Vagina (tissue), 2 donors: ENCODE measurements around the gene GSTM3. TPM values are rescaled to one million over a fixed set of nuclear protein-coding genes. Genes with fewer than 3 reads are reported as not detected.

ENCODE experiments used
- DNase-seq, 2 donors: peaks; one replicate each; pipeline ENCODE4 v3.0.0-alpha.2; 2017; ENCODE audit errors: extremely low spot score in 2 of 2
- H3K27ac ChIP-seq: fragments of 200-600 bp; sonication (generic); one replicate; pipeline ENCODE4 v1.5.1; 2019
- H3K27me3 ChIP-seq: fragments of 200-600 bp; sonication (generic); one replicate; pipeline ENCODE4 v1.5.1; 2019
- H3K36me3 ChIP-seq, 2 donors: fragments of 200-600 bp; sonication (generic); one replicate each; pipeline ENCODE4 v1.5.1; 2017 to 2019
- H3K4me1 ChIP-seq: fragments of 200-600 bp; sonication (generic); one replicate; pipeline ENCODE4 v1.5.1; 2019
- H3K4me3 ChIP-seq, 2 donors: fragments of 200-600 bp; sonication (generic); 1 replicate in 1 of 2; 2 replicates in 1 of 2; pipeline ENCODE4 v1.5.1; 2016 to 2019
- H3K9me3 ChIP-seq: fragments of 200-600 bp; sonication (generic); one replicate; pipeline ENCODE4 v1.5.1; 2019
- CTCF ChIP-seq, 3 experiments: fragments of 450-650 bp in 2 of 3; fragments of 200-600 bp in 1 of 3; sonication (generic) in 1 of 3; IDR thresholded peaks; one replicate each; pipeline ENCODE4 v1.5.1; 2017 to 2019; ENCODE audit warnings: antibody characterized with exemption in 3 of 3, mild to moderate bottlenecking in 2 of 3, moderate library complexity in 2 of 3
- POLR2A ChIP-seq, 2 donors: fragments of 450-650 bp; IDR thresholded peaks; one replicate each; pipeline ENCODE4 v1.6.1; 2017; ENCODE audit warnings: antibody characterized with exemption in 2 of 2, mild to moderate bottlenecking in 2 of 2, moderate library complexity in 2 of 2
- POLR2AphosphoS5 ChIP-seq, 2 donors: sonication (generic); formaldehyde crosslinking; IDR thresholded peaks; one replicate each; pipeline ENCODE4 v1.9.0; 2017; ENCODE audit warnings: antibody characterized with exemption in 2 of 2, mild to moderate bottlenecking in 2 of 2, low read depth in 1 of 2; ENCODE audit not compliant: insufficient read depth in 1 of 2
- intact Hi-C: fragments of 100-400 bp; cut with DNase I; formaldehyde crosslinking; loops from one replicate; pipeline ENCODE4 v1.15.1; 2023
- total RNA-seq: library from RNA; depleted of rRNA; stranded (reverse); fragments of >200 nt; gene quantifications from one replicate; pipeline ENCODE4 v1.2.3, GENCODE V29; 2016

The GSTM3 gene
- total RNA-seq, 1 donor from 2014 or later: 199 TPM

- Histone ChIP-seq H3K27ac (no peak overlapping the region), H3K27me3 (no peaks in the 10 kb centered on the region), H3K4me3 (no peak overlapping the region), H3K4me1 (no peaks in the 10 kb centered on the region), H3K36me3 (no peaks in the 10 kb centered on the region), H3K9me3 (no peaks in the 10 kb centered on the region)
- no peak for DNase-seq
- no peak for TF ChIP-seq POLR2AphosphoS5 (IDR thresholded peaks at IDR 0.05; ENCODE audit: insufficient read depth in 1 of 2, low read depth in 1 of 2)
- TF ChIP-seq CTCF (IDR thresholded peaks at IDR 0.05): no peak
- TF ChIP-seq POLR2A (IDR thresholded peaks at IDR 0.05): no peak
- intact Hi-C loops: loop anchor here (2.0 to 5.0 kb wide), 2 partner anchors 136 to 208 kb away; partner anchors contain the start of genes AHCYL1 and CSF1
Observed at GRCh38 chr1:109776206-109776835, 35.5 kb upstream of the GSTM3 start.

GRCh38 chr1:109775398-109775797, 34.6 kb upstream of the GSTM3 start:
- DNase-seq: no peak
- TF ChIP-seq POLR2AphosphoS5 (IDR thresholded peaks at IDR 0.05; ENCODE audit: insufficient read depth in 1 of 2, low read depth in 1 of 2) (no peak), CTCF (IDR thresholded peaks at IDR 0.05) (no peak), POLR2A (IDR thresholded peaks at IDR 0.05) (no peak)
- no peaks in the 10 kb centered on the region for H3K36me3 ChIP-seq

GRCh38 chr1:109773900-109774485, 33.2 kb upstream of the GSTM3 start:
- no peak for TF ChIP-seq POLR2AphosphoS5 (IDR thresholded peaks at IDR 0.05; ENCODE audit: insufficient read depth in 1 of 2, low read depth in 1 of 2)
- no peak for TF ChIP-seq POLR2A (IDR thresholded peaks at IDR 0.05)
- no peak for TF ChIP-seq CTCF (IDR thresholded peaks at IDR 0.05)
- intact Hi-C loops: loop anchor here (2.0 to 5.0 kb wide), 2 partner anchors 132 to 225 kb away; partner anchors contain the start of gene GNAI3
- Histone ChIP-seq H3K4me1 (no peaks in the 10 kb centered on the region), H3K27ac (no peak overlapping the region), H3K4me3 (no peak overlapping the region), H3K9me3 (no peaks in the 10 kb centered on the region), H3K36me3 (no peaks in the 10 kb centered on the region), H3K27me3 (no peaks in the 10 kb centered on the region)
- no peak for DNase-seq

More at GRCh38 chr1:109775398-109775797, 34.6 kb upstream of the GSTM3 start:
- Histone ChIP-seq H3K27me3 (no peaks in the 10 kb centered on the region), H3K4me3 (no peak overlapping the region), H3K27ac (no peak overlapping the region), H3K9me3 (no peaks in the 10 kb centered on the region), H3K4me1 (no peaks in the 10 kb centered on the region)
- intact Hi-C loops: loop anchor here (5.0 kb wide), 1 partner anchor 137 kb away; the partner anchor contains the start of gene CSF1

GRCh38 chr1:109773203-109773899, 32.5 kb upstream of the GSTM3 start:
- peak; percentile 38 to 56 for TF ChIP-seq POLR2AphosphoS5 (IDR thresholded peaks at IDR 0.05; ENCODE audit: insufficient read depth in 1 of 2, low read depth in 1 of 2)
- TF ChIP-seq CTCF (IDR thresholded peaks at IDR 0.05): peak; percentile 56 to 89 (median 78)
- TF ChIP-seq POLR2A (IDR thresholded peaks at IDR 0.05): no peak
- DNase-seq: no peak
- no peak overlapping the region for H3K4me3 ChIP-seq
- H3K9me3 ChIP-seq: no peaks in the 10 kb centered on the region
- no peaks in the 10 kb centered on the region for H3K36me3 ChIP-seq
- no peaks in the 10 kb centered on the region for H3K4me1 ChIP-seq
- intact Hi-C loops: loop anchor here (2.0 to 5.0 kb wide), 2 partner anchors 131 to 225 kb away; partner anchors contain the start of gene GNAI3
- no peaks in the 10 kb centered on the region for H3K27me3 ChIP-seq
- no peak overlapping the region for H3K27ac ChIP-seq
